Breast epithelium (tissue), 3 donors: Measurements from ENCODE around the gene CDH13.

Experiments used
- CTCF ChIP-seq, 3 donors: fragments of 450-650 bp; IDR thresholded peaks; one replicate each; pipeline ENCODE4 v1.5.1; 2016 to 2017; ENCODE audit warnings: antibody characterized with exemption in 3 of 3, mild to moderate bottlenecking in 3 of 3, moderate library complexity in 3 of 3
- POLR2A ChIP-seq: fragments of 450-650 bp; IDR thresholded peaks from one replicate; pipeline ENCODE4 v1.6.1; 2016; ENCODE audit warnings: antibody characterized with exemption, mild to moderate bottlenecking, moderate library complexity

GRCh38 chr16:83717308-83717707, 1090.5 kb downstream of the CDH13 start:
- TF ChIP-seq POLR2A, result no peak
- TF ChIP-seq CTCF (IDR thresholded peaks at IDR 0.05), result no peak
